NCI-H2196 (cell line): Measurements from ENCODE around the gene EPB41L2.
A peak's percentile ranks its signal among the peaks of the same experiment; 100 is the strongest.
"Not testable (repeated sequence)": the region's sequence is repeated elsewhere in the genome, so short reads cannot be mapped to it uniquely, and the experiment has no call there.

Source experiments
- DNase-seq: peaks from one replicate; lab custom pipeline; 2025; ENCODE audit not compliant: unreplicated experiment; lab: John Stamatoyannopoulos, UW

EPB41L2 gene

GRCh38 chr6:130922922-130923321 is 140.1 kb downstream of the EPB41L2 start:
- no peak for DNase-seq

GRCh38 chr6:130920969-130921368 is 142.1 kb downstream of the EPB41L2 start:
- no peak for DNase-seq

GRCh38 chr6:130918171-130918570 is 144.9 kb downstream of the EPB41L2 start:
- no peak for DNase-seq

GRCh38 chr6:130915606-130916005 is 147.4 kb downstream of the EPB41L2 start:
- DNase-seq, result not testable (repeated sequence)

GRCh38 chr6:130913120-130913519 is 149.9 kb downstream of the EPB41L2 start:
- DNase-seq, result no peak

GRCh38 chr6:130912434-130912833 is 150.6 kb downstream of the EPB41L2 start:
- DNase-seq, result no peak

- DNase-seq, result no peak
Measured at GRCh38 chr6:130908958-130909357, 154.1 kb downstream of the EPB41L2 start.

- DNase-seq, result no peak
Measured at GRCh38 chr6:130908188-130908587, 154.9 kb downstream of the EPB41L2 start.

GRCh38 chr6:130907687-130908086 is 155.4 kb downstream of the EPB41L2 start:
- no peak for DNase-seq

- DNase-seq, result no peak
Measured at GRCh38 chr6:130906736-130907381, 156.2 kb downstream of the EPB41L2 start.

GRCh38 chr6:130903602-130904001 is 159.4 kb downstream of the EPB41L2 start:
- no peak for DNase-seq

- DNase-seq, result no peak
Measured at GRCh38 chr6:130903007-130903406, 160.0 kb downstream of the EPB41L2 start.

- no peak for DNase-seq
Measured at GRCh38 chr6:130900913-130901312, 162.1 kb downstream of the EPB41L2 start.

GRCh38 chr6:130896249-130896648 is 166.8 kb downstream of the EPB41L2 start:
- no peak for DNase-seq

- DNase-seq, result no peak
Measured at GRCh38 chr6:130895516-130895915, 167.5 kb downstream of the EPB41L2 start.

GRCh38 chr6:130893766-130894165 is 169.3 kb downstream of the EPB41L2 start:
- DNase-seq, result no peak

GRCh38 chr6:130893277-130893676 is 169.8 kb downstream of the EPB41L2 start:
- no peak for DNase-seq

GRCh38 chr6:130890521-130890971 is 172.5 kb downstream of the EPB41L2 start:
- DNase-seq, result no peak

GRCh38 chr6:130889423-130889822 is 173.6 kb downstream of the EPB41L2 start:
- no peak for DNase-seq

- no peak for DNase-seq
Measured at GRCh38 chr6:130888246-130888645, 174.8 kb downstream of the EPB41L2 start.

GRCh38 chr6:130886966-130887365 is 176.1 kb downstream of the EPB41L2 start:
- DNase-seq, result no peak

- DNase-seq, result peak; percentile 77
Measured at GRCh38 chr6:130885392-130886192, 177.5 kb downstream of the EPB41L2 start.
